Raji (cell line): ENCODE results near the gene RPUSD1.

Experiments
- POLR2A ChIP-seq: IDR thresholded peaks from 2 replicates; pipeline ENCODE4 v1.6.1; 2011; ENCODE audit warnings: low read depth, low read length, control low read depth; ENCODE audit not compliant: insufficient read depth

RPUSD1 gene

DNA sequence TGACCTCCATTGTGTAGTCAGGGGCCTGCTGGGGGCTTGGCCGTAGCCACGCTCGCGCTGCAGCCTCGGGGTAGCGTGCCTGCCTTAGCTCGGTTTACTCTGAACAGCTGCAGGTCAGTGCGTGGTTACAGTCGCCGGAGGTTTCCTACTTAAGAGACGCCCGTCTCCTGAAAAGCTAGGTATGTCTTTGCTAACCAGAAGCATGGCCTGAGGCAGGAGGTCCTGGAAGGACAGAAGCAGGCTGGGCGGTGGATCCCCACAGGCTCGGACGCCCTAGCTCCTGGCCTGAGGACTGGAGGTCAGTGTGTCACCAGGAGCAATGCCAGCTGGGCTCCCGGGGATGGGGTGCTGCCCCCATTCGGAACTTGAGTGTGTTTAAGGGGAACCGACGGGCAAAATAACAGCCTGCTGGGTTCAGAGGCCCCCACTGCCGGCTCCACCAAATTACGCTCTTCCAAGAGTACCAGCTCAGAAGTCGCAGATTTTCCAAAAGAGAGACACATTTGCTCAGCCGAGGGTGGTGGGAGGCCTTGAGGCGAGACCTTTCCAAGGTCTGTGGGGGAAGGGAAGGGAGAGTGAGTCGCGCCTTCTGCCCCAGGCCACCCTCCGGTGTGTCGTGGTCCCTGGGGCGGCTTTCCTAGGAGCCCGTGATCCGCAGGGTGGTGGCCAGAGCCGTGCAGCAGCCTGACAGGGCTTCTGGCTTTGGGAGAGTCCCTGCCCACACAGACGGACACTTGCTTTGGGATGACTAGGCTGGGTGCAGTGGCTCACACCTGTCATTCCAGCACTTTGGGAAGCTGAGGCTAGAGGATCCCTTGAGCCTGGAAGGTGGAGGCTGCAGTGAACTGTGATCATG lies 16.2 kb upstream of the RPUSD1 start:
- no peak for TF ChIP-seq POLR2A

DNA sequence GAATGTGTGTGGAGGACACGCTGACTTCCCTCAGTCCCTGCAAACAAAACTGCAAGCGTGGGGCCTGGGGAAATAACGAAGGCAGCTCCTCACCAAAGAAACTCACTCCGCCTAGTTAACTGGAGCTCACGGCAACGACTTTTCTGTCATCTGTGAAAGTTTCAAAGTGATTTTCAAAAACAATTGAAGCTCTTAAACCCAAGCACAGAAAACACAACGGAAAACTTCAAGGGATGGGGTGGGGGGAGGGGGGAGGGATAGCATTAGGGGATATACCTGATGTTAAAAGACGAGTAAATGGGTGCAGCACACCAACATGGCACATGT lies 15.5 kb upstream of the RPUSD1 start:
- no peak for TF ChIP-seq POLR2A

DNA sequence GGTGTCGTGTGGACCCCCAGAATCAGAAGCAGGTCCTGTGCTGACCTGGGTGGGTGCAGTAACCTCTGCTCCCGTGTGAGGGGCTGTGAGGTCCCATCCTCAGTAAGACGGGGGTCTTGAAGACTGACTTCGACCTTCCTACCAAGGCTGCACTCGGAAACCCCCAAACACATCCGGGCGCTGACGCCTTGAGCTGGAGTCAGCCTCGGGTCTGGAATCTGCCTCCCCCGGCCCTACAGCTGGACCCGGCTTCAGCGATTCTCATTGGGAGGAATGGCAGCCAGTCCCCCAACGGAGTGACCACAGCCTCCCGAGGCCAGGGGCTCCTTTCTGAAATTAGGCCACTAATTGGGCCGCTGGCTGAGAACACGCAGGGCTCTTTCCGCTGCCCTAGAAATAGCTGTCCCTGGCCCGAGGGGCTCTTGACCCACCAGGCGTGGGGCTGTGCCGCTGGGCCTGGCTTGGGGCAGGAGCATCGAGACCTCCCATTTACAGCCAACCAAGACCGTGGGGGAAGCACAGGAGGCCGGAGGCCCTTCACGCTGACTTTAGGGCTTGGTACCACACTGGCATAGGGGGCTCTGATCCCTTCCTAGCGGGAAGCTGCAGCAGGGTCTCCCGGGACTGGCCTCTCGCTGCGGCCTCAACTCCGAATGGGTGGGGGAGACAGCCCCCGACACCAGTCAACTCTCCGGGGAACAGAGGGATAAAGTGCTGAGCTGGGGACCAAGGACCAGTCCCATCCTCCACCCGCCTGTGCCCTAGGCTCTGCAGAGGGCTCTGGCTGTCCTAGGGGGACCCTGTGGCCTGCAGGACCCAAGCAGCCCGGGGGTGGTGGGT lies 15.0 kb upstream of the RPUSD1 start:
- TF ChIP-seq POLR2A: no peak

DNA sequence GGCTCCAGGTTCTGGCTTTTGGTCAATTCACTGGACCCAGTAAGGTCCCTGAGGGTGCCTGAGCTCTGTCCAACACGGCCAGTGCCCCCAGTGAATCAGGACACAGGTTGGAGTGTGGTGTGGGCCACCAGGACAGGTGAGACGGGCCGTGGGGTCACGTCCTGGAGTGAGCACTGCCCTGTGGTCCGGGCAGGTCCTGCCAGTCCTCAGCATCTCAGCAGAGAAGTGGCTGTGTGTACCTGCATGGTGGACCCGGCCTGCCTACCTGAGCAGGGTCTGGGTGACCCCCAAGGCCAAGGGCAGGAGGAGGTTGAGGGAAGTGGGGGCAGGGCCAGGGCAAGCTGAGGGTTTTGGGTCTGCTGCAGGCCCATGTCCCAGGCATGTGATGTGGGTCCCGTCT lies 14.3 kb upstream of the RPUSD1 start:
- no peak for TF ChIP-seq POLR2A

GRCh38 chr16:801584-802363 lies 13.6 kb upstream of the RPUSD1 start:
- 0 out of 2 replicates have a peak, but pooled peaks have one; percentile 9 for TF ChIP-seq POLR2A

GRCh38 chr16:800834-801511 lies 12.8 kb upstream of the RPUSD1 start:
- peak; percentile 24; the same call in 1 of the 2 replicates for TF ChIP-seq POLR2A

DNA sequence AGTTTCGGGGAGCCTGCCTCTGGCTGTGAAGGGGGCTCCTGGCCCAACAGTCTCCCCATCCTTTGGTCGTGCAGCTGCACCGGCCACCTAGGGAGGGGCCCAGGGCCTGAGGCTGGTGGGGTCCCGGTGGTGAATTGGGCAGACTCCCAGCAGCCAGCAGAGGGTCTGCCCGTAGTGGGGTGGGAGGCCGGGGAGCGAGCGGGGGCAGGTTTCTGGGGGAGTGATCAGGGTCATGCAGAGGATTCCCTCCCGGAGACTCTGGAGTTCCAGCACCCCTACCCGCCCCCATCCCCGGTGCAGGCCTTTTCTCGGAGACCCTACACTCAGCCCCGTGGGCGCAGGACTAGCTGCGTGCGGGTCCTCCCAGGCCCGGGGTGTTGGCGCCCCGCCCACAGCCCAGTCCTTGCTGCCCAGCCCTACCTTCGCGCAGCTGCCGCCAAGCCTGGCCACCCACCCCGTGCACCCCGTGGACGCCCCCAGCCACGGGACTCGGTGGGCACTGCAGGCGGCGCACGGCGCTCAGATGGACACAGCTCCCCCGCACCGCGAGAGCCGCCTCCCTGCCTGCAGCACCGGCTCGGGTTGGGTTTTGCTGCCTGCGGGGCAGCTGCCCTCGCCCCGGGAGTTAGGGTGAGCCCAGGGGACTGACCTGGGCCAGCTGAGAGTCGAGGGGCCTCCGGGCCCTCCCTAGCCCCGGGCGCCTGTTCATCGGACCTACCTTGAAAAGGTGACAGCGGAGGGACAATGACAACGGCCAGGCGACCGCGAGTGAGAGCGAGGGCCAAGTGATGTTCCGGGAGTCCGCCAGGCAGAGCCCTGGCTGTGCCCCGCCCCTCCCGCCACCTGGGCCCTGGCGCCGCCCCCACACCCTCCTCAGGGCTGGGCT lies 12.0 kb upstream of the RPUSD1 start, which contains the start of gene GNG13:
Gene GNG13, minus strand, starts transcription at position 787 of the 886 bp plus-strand sequence. CDS start 1,657 bp downstream, outside the sequence.
- TF ChIP-seq POLR2A: no peak

DNA sequence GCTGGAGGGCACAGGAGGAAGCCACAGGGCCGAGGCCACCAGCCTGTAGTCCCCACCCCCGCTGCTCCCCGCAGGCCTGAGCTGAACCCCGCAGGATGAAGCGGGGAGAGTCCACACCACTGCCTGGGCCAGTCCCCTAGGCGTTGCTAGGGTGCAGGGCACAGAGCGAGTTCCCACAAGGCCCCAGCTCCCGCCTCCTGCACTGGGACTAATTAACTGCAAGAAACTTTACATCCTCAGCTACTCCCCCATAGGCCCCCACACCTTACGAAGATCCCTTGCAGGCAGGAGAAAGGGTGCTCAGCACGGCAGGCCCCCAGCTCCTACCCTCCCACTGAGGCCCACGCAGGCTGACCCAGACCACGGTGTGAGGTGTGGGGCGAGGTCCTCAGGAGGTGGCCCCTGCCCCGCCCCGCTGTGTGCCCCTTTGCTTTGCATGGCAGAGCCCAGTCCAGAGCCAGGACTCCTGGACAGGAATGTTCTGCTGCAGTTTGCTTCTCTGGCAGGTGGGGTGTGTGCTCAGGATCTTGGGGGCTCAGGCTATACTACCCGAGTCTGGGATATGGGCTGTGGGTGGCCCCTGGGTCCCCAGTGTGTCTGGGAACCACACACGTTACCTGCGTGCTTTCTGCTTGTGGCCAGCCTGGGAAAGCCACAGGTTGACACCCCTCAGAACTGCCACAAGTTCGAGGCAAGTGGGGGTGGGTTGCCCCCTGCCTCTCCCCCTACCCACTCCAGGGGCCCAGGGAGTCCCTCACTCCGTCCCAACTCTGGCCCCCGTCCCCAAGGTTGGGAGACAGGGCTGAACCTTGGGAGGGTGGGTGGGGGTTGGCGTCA lies 11.1 kb upstream of the RPUSD1 start:
- TF ChIP-seq POLR2A: no peak

- TF ChIP-seq POLR2A: no peak
These were observed 10.5 kb upstream of the RPUSD1 start for GRCh38 chr16:798666-799065.

DNA sequence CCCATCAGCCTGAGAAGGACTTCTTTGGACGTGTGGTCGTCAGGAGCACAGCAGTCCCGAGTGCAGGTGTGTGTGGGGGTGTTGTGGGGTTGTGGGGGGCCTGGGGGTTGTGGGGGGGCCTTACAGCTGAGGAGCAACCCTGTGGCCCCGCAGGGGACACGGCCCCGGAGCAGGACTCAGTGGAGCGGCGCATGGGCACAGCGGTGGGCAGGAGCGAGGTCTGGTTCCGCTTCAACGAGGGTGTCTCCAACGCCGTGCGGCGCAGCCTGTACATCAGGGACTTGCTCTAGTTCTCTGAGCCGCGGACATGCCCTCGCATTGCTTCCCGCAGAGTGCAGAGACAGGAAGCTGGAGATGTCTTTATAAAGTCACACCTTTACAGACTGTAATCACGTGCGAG lies 9.5 kb upstream of the RPUSD1 start:
- no peak for TF ChIP-seq POLR2A

- TF ChIP-seq POLR2A: no peak
These were observed 8.9 kb upstream of the RPUSD1 start for GRCh38 chr16:797120-797420.

DNA sequence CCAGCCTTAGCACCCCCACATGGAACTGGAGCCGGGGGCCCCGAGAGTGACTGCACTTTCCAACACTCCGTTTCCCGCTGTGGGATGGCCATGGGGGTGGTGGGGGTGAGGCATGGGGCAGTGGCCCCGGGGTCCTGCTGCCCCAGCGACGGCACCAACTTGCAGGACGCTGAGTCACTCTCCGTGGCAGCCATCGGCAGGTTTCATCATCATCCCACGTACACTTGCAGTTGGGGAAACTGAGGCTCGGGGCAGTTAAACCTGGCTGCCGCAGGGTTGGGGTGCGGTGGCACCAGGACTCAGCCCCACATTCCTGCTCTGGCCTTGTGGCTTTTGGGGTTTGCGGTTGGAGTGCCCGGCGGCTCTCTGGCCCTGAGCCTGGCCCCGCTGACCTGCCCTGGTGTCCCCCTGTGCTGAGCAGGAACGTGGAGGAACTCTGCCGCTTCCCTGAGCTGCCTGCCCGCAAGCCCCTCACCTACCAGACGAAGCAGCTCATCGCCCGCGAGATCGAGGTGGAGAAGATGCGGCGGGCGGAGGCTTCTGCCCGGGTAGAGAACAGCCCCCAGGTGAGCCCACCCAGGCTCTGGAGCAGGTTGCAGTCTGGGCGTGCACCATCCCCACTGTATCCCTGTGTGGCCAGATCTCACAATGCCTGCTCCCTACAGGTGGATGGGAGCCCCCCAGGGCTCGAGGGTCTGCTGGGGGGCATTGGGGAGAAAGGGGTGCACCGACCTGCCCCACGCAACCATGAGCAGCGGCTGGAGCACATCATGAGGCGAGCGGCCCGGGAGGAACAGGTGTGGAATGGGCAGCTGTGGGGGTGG lies 8.3 kb upstream of the RPUSD1 start:
- TF ChIP-seq POLR2A: no peak
